Cardiac septum (tissue), 1 donor: Measurements from ENCODE around the gene LRRC56. TPM values are rescaled to one million over a fixed set of nuclear protein-coding genes. Genes with fewer than 3 reads are reported as not detected.

Experiments
- DNase-seq: peaks from one replicate; pipeline ENCODE4 v3.0.0-alpha.2; 2020; ENCODE audit warnings: low spot score
- intact Hi-C: fragments of 100-400 bp; cut with DNase I; formaldehyde crosslinking; loops from one replicate; pipeline ENCODE4 v1.14.0; 2022
- total RNA-seq: library from RNA; stranded (reverse); fragmentation: NEBNext Ultra II Directional; extraction: Animal tissue kit (Norgen Biotek cat#: 25700); gene quantifications from one replicate; pipeline ENCODE4 v1.2.1, GENCODE V29; 2021
- donor health status: DM: no; HTN: no; CAD: no.

Gene LRRC56
- total RNA-seq, 1 donor from 2014 or later = 0.38 TPM

- intact Hi-C loops = no loop called here
- no peak for DNase-seq
These were observed 16.0 kb downstream of the LRRC56 start for GRCh38 chr11:553083-553987.

GRCh38 chr11:553988-554340 lies 16.6 kb downstream of the LRRC56 start:
- intact Hi-C loops = no loop called here
- no peak for DNase-seq

GRCh38 chr11:554428-555226 lies 17.3 kb downstream of the LRRC56 start:
- peak; percentile 88 for DNase-seq
- intact Hi-C loops = no loop called here

- DNase-seq = no peak
- intact Hi-C loops = no loop called here
These were observed 18.0 kb downstream of the LRRC56 start for GRCh38 chr11:555227-555779.

- DNase-seq = no peak
- intact Hi-C loops = loop anchor here (2.0 kb wide), 1 partner anchor 173 kb away; no protein-coding TSS in a partner anchor
These were observed 18.7 kb downstream of the LRRC56 start for GRCh38 chr11:555780-556661.

- intact Hi-C loops = loop anchor here (2.0 kb wide), 1 partner anchor 172 kb away; no protein-coding TSS in a partner anchor
- DNase-seq = no peak
These were observed 19.4 kb downstream of the LRRC56 start for GRCh38 chr11:556662-557256.

GRCh38 chr11:557328-558132 lies 20.2 kb downstream of the LRRC56 start:
- intact Hi-C loops = loop anchor here (2.0 kb wide), 1 partner anchor 171 kb away; no protein-coding TSS in a partner anchor
- DNase-seq = no peak

GRCh38 chr11:558503-558902 lies 21.2 kb downstream of the LRRC56 start:
- intact Hi-C loops = no loop called here
- no peak for DNase-seq

- DNase-seq = no peak
- intact Hi-C loops = no loop called here
These were observed 21.8 kb downstream of the LRRC56 start for GRCh38 chr11:559020-559620.

- no peak for DNase-seq
- intact Hi-C loops = no loop called here
These were observed 22.5 kb downstream of the LRRC56 start for GRCh38 chr11:559712-560304.

GRCh38 chr11:560305-561147 lies 23.2 kb downstream of the LRRC56 start, which contains the start of the genes LMNTD2 and RASSF7:
TSS of gene LMNTD2 (minus strand) at chr11:560738. CDS start at chr11:560716, 22 bp downstream.
TSS of gene RASSF7 (plus strand) at chr11:560970. CDS start at chr11:561769, 799 bp downstream.
- peak; percentile 95 for DNase-seq
- intact Hi-C loops = no loop called here

- intact Hi-C loops = no loop called here
- no peak for DNase-seq
These were observed 24.0 kb downstream of the LRRC56 start for GRCh38 chr11:561148-562003.

- no peak for DNase-seq
- intact Hi-C loops = no loop called here
These were observed 24.8 kb downstream of the LRRC56 start for GRCh38 chr11:562046-562645.

GRCh38 chr11:563066-563811 lies 25.9 kb downstream of the LRRC56 start:
- intact Hi-C loops = no loop called here
- DNase-seq = no peak
